ENCODE measurements around the gene WDR6.

WDR6 gene

GRCh38 chr3:49030321-49030720, 23.1 kb downstream of the WDR6 start:
- no peak for DNase-seq (ENCODE audit: low read depth)

- DNase-seq (ENCODE audit: low read depth): no peak
Measured at GRCh38 chr3:49032646-49033304, 25.6 kb downstream of the WDR6 start.

DNA sequence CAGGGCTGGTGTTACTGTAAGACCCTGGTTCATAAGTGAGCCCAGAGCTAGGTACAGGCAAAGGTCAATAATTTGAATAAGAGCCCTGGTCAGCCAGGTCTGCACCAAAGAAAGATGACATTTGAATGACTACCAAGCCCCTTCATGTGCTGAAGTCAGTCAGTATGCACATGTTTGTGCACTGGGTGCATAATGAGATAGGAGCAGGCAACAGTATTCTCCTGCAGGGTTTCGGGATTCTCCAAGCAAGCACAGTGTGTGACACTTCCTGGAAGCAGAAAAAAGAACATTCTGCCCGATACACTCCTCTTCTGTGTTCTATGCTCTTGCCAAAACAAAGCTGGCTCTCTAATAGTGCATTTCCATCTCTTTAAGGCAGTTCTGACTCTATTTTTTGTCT, 27.5 kb downstream of the WDR6 start:
- no peak for DNase-seq (ENCODE audit: low read depth)

DNA sequence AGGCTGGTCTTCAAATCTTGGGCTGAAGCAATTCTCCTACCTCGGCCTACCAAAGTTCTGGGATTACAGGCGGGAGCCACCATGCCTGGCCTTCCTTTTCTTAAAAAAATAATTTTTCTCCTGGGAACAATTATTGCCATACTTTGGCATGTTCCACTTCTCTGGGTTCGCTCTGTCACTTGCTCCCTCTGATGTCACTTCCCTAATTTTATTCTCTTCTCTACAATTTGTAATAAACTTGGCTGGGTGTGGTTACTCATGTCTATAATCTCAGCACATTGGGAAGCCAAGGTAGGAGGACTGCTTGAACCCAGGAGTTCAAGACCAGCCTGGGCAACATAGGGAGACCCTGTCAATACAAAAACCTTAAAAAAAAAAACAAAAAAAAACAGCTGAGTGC, 28.1 kb downstream of the WDR6 start:
- no peak for DNase-seq (ENCODE audit: low read depth)

DNA sequence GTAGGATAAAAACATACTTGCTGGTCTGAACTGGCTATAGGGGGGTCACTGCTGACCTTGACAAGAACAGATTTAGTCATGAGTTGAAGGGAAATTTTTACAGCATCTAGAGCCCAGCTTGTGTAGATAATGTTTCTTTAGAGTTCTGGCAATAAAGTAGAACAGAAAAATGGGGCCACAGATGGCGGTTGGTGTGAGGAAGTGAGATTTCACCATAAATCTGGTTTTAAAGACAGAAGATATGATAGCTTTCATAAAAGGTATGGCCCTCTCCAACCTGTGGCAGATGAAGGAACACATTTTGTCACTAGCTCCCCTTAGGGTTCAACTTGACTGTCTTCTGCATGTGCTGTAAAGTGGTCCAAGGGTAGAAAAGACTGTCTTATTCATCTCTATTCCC, 46.4 kb downstream of the WDR6 start:
- no peak for DNase-seq (ENCODE audit: low read depth)

GRCh38 chr3:49054344-49054862, 47.2 kb downstream of the WDR6 start:
- no peak for DNase-seq (ENCODE audit: low read depth)

DNA sequence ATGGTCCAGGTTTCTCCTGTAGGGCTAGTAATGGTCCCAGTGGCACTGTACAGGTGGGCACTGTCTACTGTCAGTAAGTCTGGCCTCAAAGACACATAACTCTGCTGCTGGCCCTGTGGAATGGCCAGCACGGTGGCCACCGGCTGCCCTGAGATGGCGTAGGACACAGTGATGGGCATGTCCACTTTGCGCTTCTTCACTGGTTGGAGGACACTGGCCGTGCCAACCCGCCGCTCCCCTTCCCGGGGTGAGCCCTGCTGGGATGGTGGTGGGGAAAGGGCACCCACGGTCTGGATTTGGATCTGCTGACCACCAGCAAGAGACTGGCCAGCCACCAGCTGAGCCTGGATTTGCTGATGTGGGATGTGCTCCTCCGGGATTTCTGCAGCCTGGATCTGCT, 50.1 kb downstream of the WDR6 start:
- DNase-seq (ENCODE audit: low read depth): no peak

GRCh38 chr3:49058011-49058410, 50.8 kb downstream of the WDR6 start:
- no peak for DNase-seq (ENCODE audit: low read depth)
